Renal cortical epithelial cell (primary cell): ENCODE results near the gene PWP2. TPM values are rescaled to one million over a fixed set of nuclear protein-coding genes. Genes with fewer than 3 reads are reported as not detected.
"Not testable (repeated sequence)": the region's sequence is repeated elsewhere in the genome, so short reads cannot be mapped to it uniquely, and the experiment has no call there.

Source experiments
- DNase-seq: peaks from one replicate; pipeline ENCODE4 v3.0.0-alpha.2; 2011; ENCODE audit warnings: low read depth
- total RNA-seq: library from RNA; depleted of rRNA; stranded (reverse); fragments of >200 nt; gene quantifications from 2 replicates; pipeline ENCODE4 v1.2.3, GENCODE V29; 2014

Gene PWP2
- total RNA-seq, 1 donor from 2014 or later, result 5.4 TPM

GRCh38 chr21:44163167-44163653 is 56.0 kb downstream of the PWP2 start:
- DNase-seq, result not testable (repeated sequence)

DNA sequence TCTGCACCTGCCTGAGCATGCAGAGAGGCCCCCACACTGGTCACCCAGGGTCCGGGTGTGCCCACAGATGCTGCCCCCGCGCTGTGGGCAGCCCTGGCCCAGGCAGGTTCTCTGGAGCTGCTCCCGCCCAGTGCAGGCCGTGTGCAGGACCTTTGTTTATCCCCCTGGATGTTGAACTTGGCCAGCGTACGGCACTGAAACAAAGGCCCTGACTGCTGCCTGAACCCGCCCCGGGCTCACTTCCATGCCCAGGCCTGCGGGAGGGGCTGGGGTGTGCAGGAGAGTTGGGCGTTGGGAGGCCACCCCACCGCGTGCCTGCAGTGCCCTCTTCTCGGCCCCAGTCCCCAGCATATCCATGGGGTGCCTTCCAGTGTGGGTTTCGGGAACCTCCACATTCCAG is 58.7 kb downstream of the PWP2 start:
- DNase-seq, result not testable (repeated sequence)

DNA sequence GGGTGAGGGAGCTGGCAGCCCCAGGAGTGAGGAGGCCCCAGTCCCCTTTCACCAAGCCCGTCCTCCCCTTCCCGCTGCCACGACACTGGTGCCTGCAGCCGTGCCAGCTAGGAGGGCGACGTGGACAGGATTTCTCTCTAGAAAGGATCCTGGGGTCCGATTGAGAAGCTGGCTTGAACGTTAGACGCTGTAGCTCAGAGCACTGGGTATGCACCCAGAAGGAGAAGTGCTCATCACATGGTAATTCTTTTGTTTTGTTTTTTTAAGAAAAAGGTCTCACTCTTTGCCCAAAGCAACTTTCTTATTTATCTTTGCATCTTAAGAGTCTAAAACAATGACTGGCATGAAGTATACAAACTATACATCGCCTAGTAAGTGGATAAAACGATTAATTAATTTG is 60.3 kb downstream of the PWP2 start:
- DNase-seq, result not testable (repeated sequence)

DNA sequence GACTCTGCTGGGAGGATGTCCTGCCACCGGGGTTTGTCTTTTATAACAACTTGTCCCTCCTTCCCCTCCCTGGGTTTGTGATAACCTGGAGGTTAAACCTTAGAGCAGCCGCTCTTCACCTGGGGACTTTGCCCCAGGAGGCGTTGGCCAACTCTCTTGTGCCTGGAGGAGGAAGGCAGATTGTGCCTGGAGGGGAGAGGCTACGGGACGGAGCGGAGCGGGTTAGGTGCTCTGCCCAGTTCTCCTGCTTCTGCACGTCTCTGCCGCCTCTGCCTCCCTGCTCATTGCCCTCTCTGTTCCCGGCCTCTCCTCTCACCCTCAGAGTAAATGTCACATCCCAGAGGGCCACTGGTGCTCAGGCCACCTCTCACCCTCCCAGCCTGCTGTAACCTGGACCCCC is 63.1 kb downstream of the PWP2 start:
- DNase-seq, result not testable (repeated sequence)

DNA sequence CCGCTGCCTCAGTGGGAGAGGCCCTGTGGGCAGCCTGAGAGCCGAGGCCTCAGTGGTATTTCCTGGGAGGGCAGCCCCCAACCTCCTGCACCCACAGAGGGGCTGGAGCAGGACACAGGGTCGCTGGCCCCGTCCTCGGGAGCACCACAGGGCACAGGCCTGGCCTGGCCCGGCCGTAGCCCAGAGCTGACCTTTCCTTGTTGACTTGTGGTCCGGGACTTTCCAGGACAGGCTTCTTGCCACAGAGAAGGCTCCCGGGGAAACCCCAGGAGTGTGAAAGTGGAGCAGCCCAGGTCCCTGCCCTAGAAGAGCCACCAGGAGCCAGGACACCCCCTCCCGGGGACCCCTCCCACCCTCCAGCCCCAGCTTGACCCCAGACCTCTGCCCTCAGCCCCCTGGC is 63.7 kb downstream of the PWP2 start:
- DNase-seq, result not testable (repeated sequence)

GRCh38 chr21:44171962-44172572 is 64.9 kb downstream of the PWP2 start:
- not testable (repeated sequence) for DNase-seq

DNA sequence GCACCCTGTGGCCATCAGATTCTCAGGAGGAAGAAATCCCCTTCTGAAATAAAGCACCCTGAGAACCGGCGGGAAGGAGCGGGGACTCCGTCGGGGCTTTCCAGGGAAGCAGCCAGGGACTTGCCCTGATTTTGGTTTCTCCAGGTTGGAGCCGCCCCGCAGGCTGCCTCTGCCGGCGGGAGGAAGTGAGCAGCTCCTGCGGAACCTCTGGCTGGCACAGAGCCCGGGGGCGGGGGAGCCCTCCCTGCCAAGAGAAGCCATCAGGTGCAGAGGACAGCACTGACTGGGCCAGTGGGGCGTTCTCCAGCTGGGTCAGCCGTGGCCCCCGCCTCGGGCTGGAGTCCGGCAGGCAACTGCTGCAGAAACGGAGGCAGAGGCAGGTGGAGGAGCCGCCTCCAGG is 65.5 kb downstream of the PWP2 start:
- not testable (repeated sequence) for DNase-seq

DNA sequence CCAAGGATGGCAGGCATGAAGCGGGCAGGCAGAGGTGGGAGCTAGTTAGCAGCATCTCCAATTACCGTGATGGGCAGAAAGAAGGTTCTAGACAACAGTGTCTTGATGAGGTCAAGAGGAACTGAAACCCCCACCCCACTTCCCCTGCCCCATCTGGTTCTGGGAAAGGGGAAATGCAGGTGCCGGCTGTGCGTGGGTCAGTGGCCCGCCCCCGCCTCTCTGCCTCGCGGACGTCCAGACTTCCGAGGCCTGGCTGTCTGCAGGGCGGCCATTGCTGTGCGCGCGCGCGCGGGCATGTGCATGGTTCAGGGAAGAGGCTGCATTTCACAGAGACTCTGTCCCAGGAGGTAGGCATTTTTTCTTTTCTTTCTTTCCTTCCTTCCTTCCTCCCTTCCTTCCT is 68.0 kb downstream of the PWP2 start:
- DNase-seq, result not testable (repeated sequence)

DNA sequence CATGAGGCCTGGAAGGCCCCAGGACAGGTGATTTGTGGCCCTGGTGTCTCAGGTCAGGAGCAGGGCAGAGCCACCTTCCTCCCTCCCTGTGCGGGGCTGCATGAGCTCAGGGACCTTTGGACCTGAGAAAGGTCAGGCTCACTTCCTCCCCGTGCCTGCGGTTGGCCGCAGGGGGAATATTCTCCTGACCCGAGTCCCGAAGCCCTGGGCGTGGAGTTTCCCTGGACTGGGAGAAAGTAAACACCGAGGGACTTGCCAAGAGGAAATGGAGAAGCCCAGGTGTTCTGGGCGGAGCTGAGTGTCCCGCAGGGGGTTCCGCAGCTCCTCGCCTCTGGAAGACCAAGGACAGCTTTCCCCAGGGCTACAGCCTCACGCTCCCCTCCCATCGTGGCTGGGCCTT is 68.9 kb downstream of the PWP2 start:
- not testable (repeated sequence) for DNase-seq

Other genes with a start within 250 kb of the PWP2 start
- gene AGPAT3, start 242.2 kb upstream of the PWP2 start, total RNA-seq, result 68.2 and 179 TPM in 2 replicates
- gene TRAPPC10, start 95.1 kb upstream of the PWP2 start, total RNA-seq, result 26.9 and 31.3 TPM in 2 replicates
- gene GATD3, start 26.3 kb downstream of the PWP2 start, total RNA-seq, result 5.3 and 14.9 TPM in 2 replicates
- gene ICOSLG, start 133.5 kb downstream of the PWP2 start, total RNA-seq, result 0.69 and 0.99 TPM in 2 replicates
- not detected in 2 replicates for gene DNMT3L, start 154.5 kb downstream of the PWP2 start, total RNA-seq
- gene AIRE, start 178.5 kb downstream of the PWP2 start, total RNA-seq, result not detected in 2 replicates
- 173 and 250 TPM in 2 replicates for gene PFKL, start 192.7 kb downstream of the PWP2 start, total RNA-seq
- 7.6 and 13.0 TPM in 2 replicates for gene CFAP410, start 232.0 kb downstream of the PWP2 start, total RNA-seq
- gene TRPM2, start 246.2 kb downstream of the PWP2 start, total RNA-seq, result 0.52 and 1.4 TPM in 2 replicates